SHP77 treated with DMSO at 0.1 percent for 48 hours (cell line): ENCODE data around the gene ZNF185.

Source experiments
- DNase-seq: peaks from one replicate; lab custom pipeline; 2025; lab: John Stamatoyannopoulos, UW

Gene ZNF185

GRCh38 chrX:152897222-152898131, at the start of gene ZNF185:
Gene ZNF185, plus strand, starts transcription at chrX:152898067. Its CDS starts 16,423 bp downstream, at chrX:152914490.
- no peak for DNase-seq

GRCh38 chrX:152850465-152850864, 47.4 kb upstream of the ZNF185 start:
- DNase-seq: no peak

- DNase-seq: no peak
Observed at GRCh38 chrX:152853986-152854385, 43.9 kb upstream of the ZNF185 start.

- DNase-seq: no peak
Observed at GRCh38 chrX:152861116-152861515, 36.8 kb upstream of the ZNF185 start.

- DNase-seq: no peak
Observed at GRCh38 chrX:152861826-152862225, 36.0 kb upstream of the ZNF185 start.

GRCh38 chrX:152865232-152865920, 32.5 kb upstream of the ZNF185 start:
- DNase-seq: no peak

GRCh38 chrX:152866386-152866785, 31.5 kb upstream of the ZNF185 start:
- no peak for DNase-seq

- DNase-seq: no peak
Observed at GRCh38 chrX:152869972-152870371, 27.9 kb upstream of the ZNF185 start.

GRCh38 chrX:152871260-152871659, 26.6 kb upstream of the ZNF185 start:
- DNase-seq: no peak

GRCh38 chrX:152872522-152872921, 25.3 kb upstream of the ZNF185 start:
- no peak for DNase-seq

- no peak for DNase-seq
Observed at GRCh38 chrX:152873361-152873760, 24.5 kb upstream of the ZNF185 start.

GRCh38 chrX:152876931-152877840, 20.7 kb upstream of the ZNF185 start:
- DNase-seq: no peak

GRCh38 chrX:152878976-152879755, 18.7 kb upstream of the ZNF185 start:
- DNase-seq: no peak

- no peak for DNase-seq
Observed at GRCh38 chrX:152881289-152881688, 16.6 kb upstream of the ZNF185 start.

GRCh38 chrX:152884171-152884570, 13.7 kb upstream of the ZNF185 start:
- DNase-seq: no peak

- DNase-seq: no peak
Observed at GRCh38 chrX:152886716-152887115, 11.2 kb upstream of the ZNF185 start.

- no peak for DNase-seq
Observed at GRCh38 chrX:152892499-152892898, 5.4 kb upstream of the ZNF185 start.

- no peak for DNase-seq
Observed at GRCh38 chrX:152892999-152893891, 4.6 kb upstream of the ZNF185 start.

GRCh38 chrX:152893980-152894610, 3.8 kb upstream of the ZNF185 start:
- DNase-seq: no peak

GRCh38 chrX:152895121-152895520, 2.7 kb upstream of the ZNF185 start:
- no peak for DNase-seq
